DMS114 treated with DMSO at 0.1 percent for 48 hours (cell line): ENCODE data around the gene MPDZ.
"Not testable (repeated sequence)": the region's sequence is repeated elsewhere in the genome, so short reads cannot be mapped to it uniquely, and the experiment has no call there.

ENCODE experiments used
- DNase-seq: peaks from one replicate; lab custom pipeline; 2025; ENCODE audit not compliant: unreplicated experiment; lab: John Stamatoyannopoulos, UW

MPDZ gene

DNA sequence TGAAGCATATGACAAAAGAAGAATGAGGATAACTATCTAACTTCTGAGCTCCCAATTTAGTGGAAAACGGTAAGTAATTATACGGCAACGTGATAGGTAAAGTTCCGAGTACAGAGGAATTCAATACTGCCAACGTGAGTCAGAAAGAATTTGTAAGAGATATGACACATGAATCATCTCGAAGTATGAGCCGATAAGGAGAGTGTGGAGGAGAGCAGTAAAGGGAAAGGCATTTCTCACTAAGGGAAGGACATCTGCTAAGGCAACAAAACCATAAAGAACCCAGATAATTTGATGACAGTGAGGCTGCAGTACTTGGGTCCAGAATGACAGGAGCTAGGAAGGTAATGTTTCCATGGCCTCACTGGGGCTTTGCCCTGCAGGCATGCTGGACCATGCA is 11.0 kb downstream of the MPDZ start:
- DNase-seq: no peak

DNA sequence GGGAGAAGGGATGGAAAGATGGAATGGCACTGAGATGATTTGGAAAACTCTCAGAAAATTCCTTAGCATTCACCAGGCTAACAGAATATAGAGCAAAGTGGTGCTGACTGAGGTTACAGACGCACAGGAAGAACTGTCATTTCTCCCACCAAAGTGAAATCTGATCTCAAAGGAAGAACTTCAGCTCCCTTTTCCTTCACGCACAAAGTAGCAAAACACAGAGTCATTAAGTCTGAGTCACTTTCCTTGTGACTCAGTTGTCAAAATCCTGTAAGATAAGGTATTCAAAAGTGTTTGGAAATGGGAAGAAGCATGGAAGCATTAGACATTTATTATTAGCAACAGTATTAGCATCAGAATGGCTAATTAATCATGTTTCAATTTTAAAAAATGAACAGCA is 11.7 kb downstream of the MPDZ start:
- no peak for DNase-seq

DNA sequence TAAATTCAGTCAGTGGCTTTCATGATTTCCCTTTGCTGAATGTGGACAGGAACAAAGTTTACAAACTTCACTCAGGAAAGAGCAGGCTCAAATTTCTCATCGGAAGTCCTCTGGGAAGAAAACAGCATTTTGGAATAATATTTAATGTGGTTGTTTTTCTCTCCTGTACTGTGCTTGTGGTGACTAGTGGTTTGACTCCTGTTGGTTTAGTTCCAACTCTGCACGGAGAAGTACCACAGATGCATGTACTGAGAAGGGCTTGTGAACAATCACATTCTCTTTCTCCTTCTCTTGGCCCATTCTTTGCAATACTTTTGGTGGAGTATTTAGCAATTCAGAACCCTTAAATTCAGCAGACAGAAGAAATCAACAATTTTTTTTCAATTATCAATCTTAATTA is 13.3 kb downstream of the MPDZ start:
- no peak for DNase-seq

DNA sequence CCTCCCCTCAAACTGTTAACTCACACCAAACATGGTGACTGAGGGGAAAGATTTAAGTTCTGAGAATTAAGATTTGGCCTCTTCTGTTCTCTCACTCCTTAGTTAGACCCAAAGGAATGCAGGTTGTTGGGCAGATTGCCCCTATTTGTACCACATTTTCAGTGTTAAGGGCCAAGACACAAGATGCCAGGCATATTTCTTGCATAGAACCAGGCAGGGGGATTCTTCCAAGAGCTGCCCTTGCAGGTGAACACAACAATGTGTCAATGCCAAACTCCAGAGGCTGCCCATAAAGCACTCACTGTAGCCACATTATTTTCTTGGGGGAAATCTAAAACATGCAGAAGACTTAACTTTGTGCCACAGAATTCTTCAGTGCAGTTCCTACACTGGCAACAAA is 14.7 kb downstream of the MPDZ start:
- no peak for DNase-seq

DNA sequence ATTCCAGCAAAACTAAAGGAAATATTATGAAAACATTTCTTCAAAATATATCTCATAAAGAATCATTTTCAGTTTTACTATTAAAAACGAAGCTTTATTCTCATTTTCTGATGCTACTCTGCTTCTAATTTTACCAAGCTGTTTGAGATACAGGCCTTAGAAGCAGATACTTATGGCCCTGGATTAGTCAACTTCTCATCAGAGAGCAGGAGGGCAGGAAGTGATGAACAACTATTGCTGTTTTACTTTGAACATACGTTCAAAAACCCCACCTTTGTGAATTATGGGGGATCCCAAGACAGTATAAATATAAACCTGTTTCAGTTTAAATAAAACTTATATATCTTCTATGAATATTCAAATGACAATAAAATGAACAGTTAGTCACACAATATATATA is 16.0 kb downstream of the MPDZ start:
- no peak for DNase-seq

DNA sequence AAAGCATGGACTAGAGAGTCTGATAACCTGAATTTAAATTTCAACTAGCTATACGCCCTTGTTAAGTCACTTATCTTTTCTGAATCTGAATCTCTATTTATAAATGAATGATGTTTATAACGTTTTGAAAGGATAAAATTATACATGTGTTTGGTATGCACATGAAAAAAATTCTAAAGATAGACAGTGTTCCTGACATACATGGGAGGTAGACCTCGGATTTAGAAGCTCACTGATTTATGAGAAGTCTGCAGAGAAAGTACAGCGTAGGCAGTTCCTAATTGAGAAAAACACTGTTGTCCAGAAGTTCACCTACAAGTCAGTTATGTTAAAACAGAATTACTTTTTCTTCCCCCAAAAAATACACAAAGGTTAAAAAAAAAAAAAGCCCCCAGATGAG is 26.6 kb downstream of the MPDZ start:
- DNase-seq: no peak

DNA sequence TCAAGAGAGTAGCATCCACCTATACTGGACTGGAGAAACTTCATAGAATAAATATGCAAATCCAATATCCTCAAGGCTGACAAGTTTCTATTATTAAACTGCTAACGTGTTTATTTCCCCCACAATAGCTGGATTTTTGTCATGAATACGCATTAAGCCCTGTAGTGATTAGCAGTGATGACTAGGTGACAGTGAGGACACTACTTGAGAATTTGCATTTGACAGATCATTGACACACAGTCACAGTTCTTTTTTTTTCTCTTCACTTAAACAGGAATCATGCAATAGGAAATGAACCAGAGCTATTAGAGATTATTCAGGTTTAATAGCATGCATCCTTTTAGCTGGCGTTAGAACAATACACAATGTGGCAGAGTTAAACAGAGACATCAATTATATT is 35.3 kb downstream of the MPDZ start:
- DNase-seq: no peak

DNA sequence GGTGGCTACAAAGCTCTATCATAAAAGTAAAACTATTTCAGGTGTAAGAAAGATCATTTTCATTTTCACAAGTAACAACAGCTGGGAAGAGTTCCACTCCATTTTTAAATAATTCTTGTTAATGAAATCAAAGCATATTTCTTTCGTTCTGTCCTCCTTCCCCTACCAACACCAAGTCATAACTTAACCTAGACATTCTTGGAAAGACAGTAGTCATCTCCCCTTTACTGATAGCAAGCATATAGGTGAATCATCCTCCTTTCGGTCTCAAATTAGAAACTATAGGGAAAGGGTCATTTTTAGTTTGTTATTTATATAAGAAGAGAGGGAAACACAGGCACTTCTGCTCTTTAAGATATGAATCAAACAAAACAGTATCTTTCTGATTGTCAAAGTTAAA is 38.2 kb downstream of the MPDZ start:
- DNase-seq: no peak

DNA sequence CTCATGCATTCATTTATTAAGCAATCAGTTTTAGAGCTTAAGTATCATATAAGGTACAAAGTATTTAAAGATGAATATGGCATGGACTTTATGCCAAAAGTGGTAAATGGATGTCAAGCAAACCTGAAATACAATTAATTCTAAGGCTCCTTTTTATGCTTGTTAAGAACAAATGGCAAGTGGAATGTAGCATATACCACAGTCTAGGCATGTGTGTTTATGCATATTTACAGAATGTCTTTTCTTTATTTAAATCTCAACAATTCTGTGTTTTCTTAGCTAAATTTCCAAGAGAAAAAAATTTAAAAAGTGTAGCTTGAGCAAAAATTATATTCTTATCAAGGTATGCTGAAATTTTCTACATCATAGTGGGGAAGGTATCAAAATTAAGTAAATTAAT is 39.8 kb downstream of the MPDZ start:
- DNase-seq: no peak

DNA sequence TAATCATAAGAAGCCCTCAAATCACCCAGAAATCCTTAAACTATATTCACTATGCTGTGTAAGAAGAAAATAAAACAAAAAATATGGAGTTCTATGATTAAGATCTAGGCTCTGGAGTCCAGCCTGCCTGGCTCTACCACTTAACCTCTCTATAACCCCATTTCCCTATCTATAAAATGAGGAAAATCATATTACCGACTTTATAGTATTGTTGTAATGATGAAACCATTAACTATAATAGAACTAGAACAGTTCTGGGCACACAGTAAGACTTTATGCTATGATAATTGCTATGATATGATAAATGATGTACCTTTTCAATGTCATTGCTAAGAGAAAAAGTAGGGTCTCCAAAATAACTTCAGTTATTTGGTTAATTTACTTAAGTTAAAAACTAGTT is 40.3 kb downstream of the MPDZ start:
- no peak for DNase-seq

DNA sequence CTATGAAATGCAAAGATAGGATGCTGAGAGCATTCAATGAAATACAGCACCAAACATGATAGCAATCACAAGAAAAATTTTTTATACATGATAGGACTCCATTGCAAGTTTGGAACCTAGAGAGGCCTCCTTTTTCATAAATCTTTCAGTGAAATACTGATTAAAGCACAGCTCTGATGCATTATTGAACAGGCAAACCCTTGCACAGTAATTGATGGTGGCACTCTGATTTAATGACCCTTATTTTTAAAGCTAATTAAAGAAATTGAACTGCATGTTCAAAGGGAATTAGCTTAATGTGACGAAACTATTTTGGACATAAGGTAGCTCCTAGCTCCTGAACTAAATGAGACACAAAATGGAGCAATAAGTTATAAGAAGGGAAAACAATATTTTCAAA is 44.6 kb downstream of the MPDZ start:
- DNase-seq: no peak

DNA sequence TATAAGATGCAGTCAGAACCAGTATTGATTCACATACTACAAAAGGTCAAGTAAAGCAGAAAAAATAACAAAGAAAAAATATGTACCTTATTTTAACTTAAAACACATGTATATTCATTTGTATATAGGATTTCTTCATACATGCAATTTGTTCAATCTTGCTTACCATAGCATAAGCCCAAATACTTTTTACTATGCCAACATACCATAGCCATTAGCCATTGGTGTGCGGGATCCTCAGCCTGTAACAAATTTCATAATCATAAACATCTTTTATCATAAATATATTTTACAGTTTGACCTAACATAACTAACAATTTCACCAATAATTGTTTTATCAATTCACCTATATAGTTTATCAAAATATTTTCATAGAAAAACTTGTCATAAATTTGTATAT is 51.1 kb downstream of the MPDZ start:
- DNase-seq: no peak

DNA sequence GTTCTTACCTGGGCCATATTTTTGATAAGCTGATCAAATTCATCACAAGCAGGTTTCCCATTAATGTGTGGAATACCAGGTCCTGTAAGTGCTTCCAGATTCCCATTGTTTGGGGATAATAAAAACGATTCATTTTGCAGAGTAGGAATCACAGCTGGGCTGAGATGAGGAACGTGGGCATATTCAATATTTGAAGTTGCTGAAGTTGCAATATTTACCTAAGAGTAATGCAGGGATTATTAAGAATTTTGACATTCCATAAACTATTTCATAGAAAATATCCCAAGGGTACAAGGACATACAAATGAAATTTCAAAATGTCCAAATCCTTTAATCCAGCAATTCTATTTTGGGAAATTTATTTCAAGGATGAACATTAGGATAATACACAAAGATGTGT is 55.1 kb downstream of the MPDZ start:
- DNase-seq: no peak

DNA sequence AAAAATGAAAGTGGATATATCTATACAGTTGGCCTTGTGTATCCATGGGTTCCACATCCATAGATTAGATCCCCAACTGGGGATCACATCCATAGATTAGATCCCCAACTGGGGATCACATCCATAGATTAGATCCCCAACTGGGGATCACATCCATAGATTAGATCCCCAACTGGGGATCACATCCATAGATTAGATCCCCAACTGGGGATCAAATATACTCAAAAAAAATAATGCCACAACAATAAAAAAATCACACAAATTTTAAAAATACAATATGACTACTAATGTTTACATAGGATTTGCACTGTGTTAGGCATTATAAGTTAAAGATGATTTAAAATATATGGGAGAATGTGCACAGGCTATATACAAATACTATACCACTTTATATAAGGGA is 56.8 kb downstream of the MPDZ start:
- DNase-seq: not testable (repeated sequence)

DNA sequence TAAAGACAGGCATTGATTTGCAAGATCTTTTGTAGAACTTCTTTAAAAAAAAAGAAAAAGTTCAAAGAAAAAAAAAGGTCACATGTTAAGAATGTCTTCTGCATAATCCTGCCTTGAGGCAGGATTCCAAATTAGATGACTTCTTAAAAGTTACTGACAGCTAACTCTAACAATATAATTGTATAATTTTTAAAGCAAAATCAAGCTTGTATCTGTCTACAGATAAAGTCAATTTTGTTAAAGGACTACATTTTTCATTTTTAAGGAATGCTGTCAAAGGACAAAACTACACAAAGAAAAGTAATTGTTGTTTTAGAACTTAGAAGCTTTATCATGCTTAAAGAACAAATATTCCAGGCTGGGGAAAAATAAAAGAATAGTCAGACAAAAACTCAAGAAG is 57.8 kb downstream of the MPDZ start:
- no peak for DNase-seq

DNA sequence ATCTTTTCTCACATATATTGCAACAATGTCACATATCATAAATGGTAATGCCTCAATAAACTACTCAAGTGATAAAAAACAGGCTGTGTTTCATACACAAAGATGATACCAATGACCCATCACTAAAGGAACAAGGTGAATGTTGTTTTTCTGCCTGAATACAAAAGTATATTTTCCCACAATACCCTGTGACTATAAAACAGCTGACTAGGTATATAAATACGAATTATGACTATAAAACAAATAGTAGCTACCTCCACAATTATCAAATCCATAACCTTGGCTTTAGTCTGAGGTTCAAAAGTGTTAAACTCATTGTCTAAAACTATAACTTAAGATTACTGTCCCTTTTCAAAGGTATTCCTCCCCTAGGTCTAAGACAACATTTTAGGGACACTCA is 58.7 kb downstream of the MPDZ start:
- no peak for DNase-seq

DNA sequence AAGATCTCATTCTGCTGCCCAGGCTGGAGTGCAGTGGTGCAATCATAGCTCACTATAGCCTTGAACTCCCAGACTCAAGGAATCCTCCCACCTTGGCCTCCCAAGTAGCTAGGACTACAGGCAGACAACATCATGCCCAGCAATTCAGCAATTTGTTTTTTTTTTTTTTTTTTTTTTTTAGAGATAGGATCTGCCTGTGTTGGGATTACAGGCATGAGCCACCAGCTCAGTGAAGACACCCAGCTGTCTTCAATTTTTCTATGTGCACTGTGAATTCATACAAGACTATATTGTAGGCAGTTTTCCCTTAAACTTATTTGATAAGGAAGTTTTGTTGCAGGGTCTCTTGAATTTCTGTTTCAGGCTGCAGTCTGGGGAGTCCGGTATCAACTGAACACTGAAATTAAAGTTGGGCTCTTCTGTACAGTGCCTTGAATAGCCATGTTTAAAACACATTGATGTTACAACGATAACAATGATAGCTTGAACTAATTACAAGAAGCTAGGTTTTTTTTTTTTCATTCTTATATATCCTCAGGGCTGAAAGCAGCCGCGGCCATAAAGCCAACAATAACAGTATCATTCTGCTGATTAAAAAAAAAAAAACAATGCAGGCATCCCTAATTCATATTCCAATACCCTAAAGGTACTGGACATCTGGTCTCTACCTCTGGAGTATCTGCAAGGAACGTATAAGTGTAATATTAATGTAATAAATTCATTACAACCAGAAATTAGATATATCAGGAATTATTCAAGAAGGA is 63.5 kb downstream of the MPDZ start:
- DNase-seq: no peak

DNA sequence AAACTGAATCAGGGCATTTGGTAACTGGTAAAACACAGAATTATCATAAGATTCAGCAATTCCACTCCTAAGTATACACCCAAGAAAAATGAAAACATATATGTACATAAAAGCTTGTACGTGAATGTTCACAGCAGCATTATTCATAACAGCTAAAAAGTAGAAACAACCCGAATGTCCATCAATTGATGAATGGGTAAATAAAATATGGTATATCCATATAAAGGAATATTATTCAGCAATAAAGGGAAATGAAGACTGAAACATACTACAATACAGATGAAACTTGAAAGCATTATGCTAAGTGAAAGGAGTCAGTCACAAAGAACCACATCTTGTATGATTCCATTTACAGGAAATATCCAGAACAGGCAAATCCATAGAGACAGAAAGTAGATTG is 65.5 kb downstream of the MPDZ start:
- DNase-seq: no peak

DNA sequence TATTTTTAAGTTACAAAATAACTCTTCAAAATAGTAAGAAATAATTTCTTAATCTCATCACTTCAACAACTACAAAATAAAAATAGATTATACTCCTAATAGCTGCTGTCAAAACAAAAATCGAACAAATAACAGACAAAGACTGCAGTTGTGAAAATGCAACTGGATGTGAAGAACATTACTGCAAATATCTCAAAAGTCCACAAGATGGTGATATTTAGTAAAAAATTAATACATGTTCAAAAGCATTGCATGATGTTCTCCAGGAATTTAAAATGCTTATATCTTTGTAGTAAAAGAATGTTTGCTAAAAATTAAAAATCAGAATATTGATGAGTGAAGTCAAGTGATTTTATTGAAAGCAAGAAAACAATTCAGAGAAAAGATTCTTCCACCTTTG is 66.2 kb downstream of the MPDZ start:
- no peak for DNase-seq

DNA sequence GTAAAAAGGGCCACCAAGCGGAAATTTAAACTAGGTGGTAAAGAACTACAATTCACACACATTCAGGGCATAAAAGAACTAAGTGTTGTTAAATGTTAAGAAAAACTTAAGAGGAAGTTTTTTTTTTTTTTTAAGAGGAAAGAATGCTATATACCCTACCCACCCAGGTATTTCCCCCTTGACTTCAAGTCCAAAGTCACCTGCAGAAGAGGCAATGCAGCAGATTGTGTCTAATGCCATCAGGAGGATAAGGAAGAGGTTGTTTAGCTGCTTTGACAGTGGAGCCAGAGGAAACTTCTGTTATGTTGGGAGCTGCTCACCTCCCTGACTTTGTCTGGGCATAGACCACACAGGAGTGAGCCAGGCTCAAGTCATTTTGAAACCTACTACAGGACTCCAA is 69.2 kb downstream of the MPDZ start:
- DNase-seq: no peak

DNA sequence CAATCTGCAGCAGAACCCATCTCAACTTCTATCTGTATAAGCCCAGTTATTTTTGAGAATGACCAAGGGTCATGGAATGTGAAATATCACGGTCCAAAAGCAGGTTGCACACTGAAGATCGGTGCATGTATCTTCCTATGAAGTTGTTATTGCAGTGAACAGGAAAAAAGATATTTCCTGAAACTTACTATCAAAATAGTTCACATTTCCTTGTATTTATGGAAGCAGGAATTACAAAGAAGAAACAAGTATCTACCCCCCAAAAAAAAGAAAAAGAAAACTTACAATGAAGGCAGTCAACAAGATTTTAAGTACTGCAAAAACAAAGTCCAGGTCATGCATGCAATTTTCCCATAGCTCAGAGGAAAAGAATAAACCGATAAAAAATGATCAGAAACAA is 70.0 kb downstream of the MPDZ start:
- DNase-seq: no peak

DNA sequence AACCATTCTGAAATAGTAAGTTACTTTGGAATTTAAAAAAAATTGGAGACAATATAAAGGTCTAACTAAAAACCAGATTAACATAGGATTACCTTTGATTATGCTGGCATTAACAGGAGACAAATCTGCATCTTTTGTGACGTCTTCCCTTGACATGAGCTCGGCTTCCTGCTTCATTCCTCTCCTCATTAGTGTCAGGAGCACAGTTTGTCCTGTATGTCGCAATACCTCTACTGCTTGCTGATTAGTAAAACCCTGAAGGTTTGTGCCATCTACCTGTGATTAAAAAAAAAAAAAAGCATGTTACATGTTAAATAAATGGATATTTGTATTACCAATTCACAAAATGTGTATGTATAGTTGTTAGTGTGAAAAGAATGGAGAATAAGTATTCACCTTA is 73.7 kb downstream of the MPDZ start:
- DNase-seq: no peak

DNA sequence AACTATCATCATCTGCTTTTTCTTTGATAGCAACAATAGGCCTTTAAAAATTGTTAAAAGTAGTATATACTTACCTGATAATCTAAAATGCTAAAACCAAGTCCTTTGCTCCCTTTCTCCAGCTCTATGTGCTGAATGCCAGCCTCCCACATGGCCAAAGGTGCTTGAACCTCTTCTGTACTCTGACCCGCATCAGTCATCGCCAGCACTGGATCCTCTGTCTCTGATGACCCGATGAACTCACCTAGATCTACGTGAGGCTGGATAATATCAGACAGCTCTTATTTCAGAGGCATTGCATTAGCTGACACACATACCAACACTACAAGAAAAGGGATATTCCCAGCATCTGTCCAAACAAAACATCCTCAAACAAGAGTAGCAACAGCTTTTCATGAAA is 89.5 kb downstream of the MPDZ start:
- DNase-seq: no peak

DNA sequence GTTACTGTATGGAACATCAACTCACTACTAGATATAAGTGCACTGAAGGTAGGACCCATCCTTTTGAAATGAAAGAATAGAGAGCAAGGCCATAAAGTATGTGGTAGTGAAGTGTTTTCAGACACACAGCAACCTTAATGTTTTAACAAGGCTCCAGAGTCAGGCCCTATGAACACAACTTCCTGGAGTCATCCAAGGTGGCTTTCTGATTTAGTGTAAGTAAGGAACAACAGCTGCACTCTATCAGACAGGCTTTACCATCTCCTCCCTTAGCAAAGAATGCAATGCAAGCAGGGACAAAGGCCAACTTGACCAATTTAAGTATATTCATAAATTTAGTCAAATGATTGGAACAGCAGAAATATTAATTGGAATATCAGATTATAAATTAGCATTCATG is 90.1 kb downstream of the MPDZ start:
- no peak for DNase-seq
